Keratinocyte (primary cell): ENCODE data around the gene OAS3. TPM values are rescaled to one million over a fixed set of nuclear protein-coding genes. Genes with fewer than 3 reads are reported as not detected.
"Not testable (repeated sequence)": the region's sequence is repeated elsewhere in the genome, so short reads cannot be mapped to it uniquely, and the experiment has no call there.

Source experiments
- DNase-seq: peaks from one replicate; pipeline ENCODE4 v3.0.0-alpha.2; 2011; ENCODE audit warnings: low read depth, missing footprints, low spot score
- FAIRE-seq: peaks from 2 replicates; lab custom pipeline; 2011; peaks lifted over from hg19 to GRCh38; lab: Jason Lieb, UNC
- H2AFZ ChIP-seq: 2 replicates; pipeline ENCODE4 v1.6.0; 2012; ENCODE audit warnings: low read length, control low read depth, inconsistent platforms; ENCODE audit not compliant: control insufficient read depth
- H3K27ac ChIP-seq: 2 replicates; pipeline ENCODE4 v1.5.1; 2011; ENCODE audit warnings: low read length; ENCODE audit not compliant: control insufficient read depth, insufficient read depth
- H3K27me3 ChIP-seq: 3 replicates; pipeline ENCODE4 v1.6.0; 2011; ENCODE audit warnings: low read length; ENCODE audit not compliant: control insufficient read depth, insufficient read depth; ENCODE audit errors: extremely low read depth
- H3K36me3 ChIP-seq, 2 experiments: 2 replicates in 1 of 2; 3 replicates in 1 of 2; pipeline ENCODE4 v1.5.1; 2011; ENCODE audit warnings: low read length in 2 of 2, mild to moderate bottlenecking in 1 of 2; ENCODE audit not compliant: control insufficient read depth in 2 of 2, insufficient read depth in 2 of 2; ENCODE audit errors: extremely low read depth in 1 of 2
- H3K4me1 ChIP-seq: 3 replicates; pipeline ENCODE4 v1.5.1; 2011; ENCODE audit warnings: low read length; ENCODE audit not compliant: control insufficient read depth, insufficient read depth; ENCODE audit errors: extremely low read depth
- H3K4me2 ChIP-seq: 3 replicates; pipeline ENCODE4 v1.6.0; 2011; ENCODE audit warnings: low read depth, low read length; ENCODE audit not compliant: control insufficient read depth, insufficient read depth; ENCODE audit errors: extremely low read depth
- H3K4me3 ChIP-seq, 3 experiments: fragments of 200-600 bp in 1 of 3; sonication (generic) in 1 of 3; 2 replicates in 2 of 3; 3 replicates in 1 of 3; pipeline ENCODE4 v1.5.1; 2011 to 2016; ENCODE audit warnings: low read length in 3 of 3, mild to moderate bottlenecking in 3 of 3, control low read depth in 2 of 3, inconsistent platforms in 1 of 3, low read depth in 1 of 3, mixed read lengths in 1 of 3, mixed run types in 1 of 3, moderate library complexity in 1 of 3; ENCODE audit not compliant: control insufficient read depth in 2 of 3, insufficient read depth in 2 of 3; ENCODE audit errors: extremely low read depth in 1 of 3
- H3K79me2 ChIP-seq: 2 replicates; pipeline ENCODE4 v1.6.0; 2012; ENCODE audit warnings: low read length; ENCODE audit not compliant: control insufficient read depth, insufficient read depth
- H3K9ac ChIP-seq: 3 replicates; pipeline ENCODE4 v1.6.0; 2011; ENCODE audit warnings: low read length; ENCODE audit not compliant: control insufficient read depth, insufficient read depth; ENCODE audit errors: extremely low read depth
- H3K9me1 ChIP-seq: 3 replicates; pipeline ENCODE4 v1.6.0; 2011; ENCODE audit warnings: low read length; ENCODE audit not compliant: control insufficient read depth, insufficient read depth; ENCODE audit errors: extremely low read depth
- H3K9me3 ChIP-seq: 2 replicates; pipeline ENCODE4 v1.5.1; 2012; ENCODE audit warnings: low read depth, low read length; ENCODE audit not compliant: control insufficient read depth
- H4K20me1 ChIP-seq: 3 replicates; pipeline ENCODE4 v1.6.0; 2011; ENCODE audit warnings: low read length; ENCODE audit not compliant: control insufficient read depth, insufficient read depth; ENCODE audit errors: extremely low read depth
- CTCF ChIP-seq, 3 experiments: IDR thresholded peaks in 1 of 3; conservative IDR thresholded peaks in 1 of 3; optimal IDR thresholded peaks in 1 of 3; 2 replicates in 2 of 3; 3 replicates in 1 of 3; pipeline versions ENCODE3 to v1.5.1; 2011; ENCODE audit warnings: low read length in 3 of 3, mild to moderate bottlenecking in 3 of 3, moderate library complexity in 2 of 3, control low read depth in 1 of 3, inconsistent platforms in 1 of 3; ENCODE audit not compliant: insufficient read depth in 2 of 3; ENCODE audit errors: extremely low read depth in 1 of 3
- EZH2 ChIP-seq: IDR thresholded peaks from one replicate; pipeline ENCODE4 v1.6.1; 2012; ENCODE audit warnings: inconsistent platforms, mild to moderate bottlenecking, low read length, moderate library complexity
- dilution Hi-C: fragments of 300-500 bp; cut with MboI; formaldehyde crosslinking; loops from one replicate; pipeline ENCODE4 v1.7.0; 2020; ENCODE audit warnings: low sequenced_read_pairs; ENCODE audit not compliant: extremely low pct_ligation_motif_present
- polyA plus RNA-seq, 5 experiments: library from polyadenylated mRNA; depleted of rRNA in 3 of 5; stranded (reverse) in 3 of 5; stranded (forward) in 1 of 5; unstranded in 1 of 5; fragments of >200 nt; gene quantifications; 1 replicate in 1 of 5; 2 replicates in 3 of 5; 3 replicates in 1 of 5; pipeline versions ENCODE4 v1.2.1 to v1.2.3, GENCODE V29; 2011 to 2012; ENCODE audit warnings: missing spikeins in 2 of 5, low read depth in 1 of 5, low replicate concordance in 1 of 5

Gene OAS3
- polyA plus RNA-seq, 1 donor (not counting 4 experiments of a cell fraction or from before 2014, with no cell fraction given), result 59.2 TPM

- no peaks in the 10 kb centered on the region for H3K4me1 ChIP-seq
Measured at GRCh38 chr12:112913038-112913688, 25.1 kb upstream of the OAS3 start.

GRCh38 chr12:112913888-112914287 lies 24.4 kb upstream of the OAS3 start:
- H2AFZ ChIP-seq, H3K4me3 ChIP-seq, H3K4me2 ChIP-seq, H3K9me1 ChIP-seq, H3K79me2 ChIP-seq, H4K20me1 ChIP-seq, H3K4me1 ChIP-seq, DNase-seq, H3K27ac ChIP-seq, H3K9me3 ChIP-seq, H3K9ac ChIP-seq, H3K36me3 ChIP-seq, dilution Hi-C loops, H3K27me3 ChIP-seq, FAIRE-seq: not testable (repeated sequence)

More at GRCh38 chr12:112913038-112913688, 25.1 kb upstream of the OAS3 start:
- dilution Hi-C loops, result no loop called here
- peaks cover 1% of the 10 kb centered on the region for H3K79me2 ChIP-seq
- TF ChIP-seq CTCF (optimal IDR thresholded peaks at IDR 0.05 in 1 of 3, IDR thresholded peaks at IDR 0.05 in 1 of 3, conservative IDR thresholded peaks at IDR 0.05 in 1 of 3; ENCODE audit: extremely low read depth in 1 of 3, insufficient read depth in 2 of 3, low read length in 3 of 3) (no peak), EZH2 (no peak)
- H2AFZ ChIP-seq, result no peak overlapping the region
- no peak overlapping the region for H3K27ac ChIP-seq
- no peaks in the 10 kb centered on the region for H3K9me1 ChIP-seq
- H3K36me3 ChIP-seq, result peaks cover 0 to 7% of the 10 kb centered on the region in 2 experiments
- H3K27me3 ChIP-seq, result no peaks in the 10 kb centered on the region
- H3K9me3 ChIP-seq, result no peaks in the 10 kb centered on the region
- no peaks in the 10 kb centered on the region for H4K20me1 ChIP-seq
- no peak for DNase-seq
- H3K4me3 ChIP-seq, result no peak overlapping the region
- FAIRE-seq, result no peak
- no peak overlapping the region for H3K4me2 ChIP-seq
- H3K9ac ChIP-seq, result no peak overlapping the region

- H3K27ac ChIP-seq, result no peak overlapping the region
Measured at GRCh38 chr12:112916270-112916669, 22.0 kb upstream of the OAS3 start.

More at GRCh38 chr12:112916270-112916669, 22.0 kb upstream of the OAS3 start:
- H3K27me3 ChIP-seq, result no peaks in the 10 kb centered on the region
- no peaks in the 10 kb centered on the region for H3K79me2 ChIP-seq
- H3K9me1 ChIP-seq, result no peaks in the 10 kb centered on the region
- no peak overlapping the region for H3K4me3 ChIP-seq
- dilution Hi-C loops, result no loop called here
- no peak overlapping the region for H3K4me2 ChIP-seq
- H3K9me3 ChIP-seq, result no peaks in the 10 kb centered on the region
- no peak overlapping the region for H2AFZ ChIP-seq
- H3K36me3 ChIP-seq, result peaks cover 0 to 13% of the 10 kb centered on the region in 2 experiments
- FAIRE-seq (no peak), DNase-seq (no peak)
- no peaks in the 10 kb centered on the region for H3K4me1 ChIP-seq
- no peak overlapping the region for H3K9ac ChIP-seq
- TF ChIP-seq EZH2, result no peak
- TF ChIP-seq CTCF (optimal IDR thresholded peaks at IDR 0.05 in 1 of 3, IDR thresholded peaks at IDR 0.05 in 1 of 3, conservative IDR thresholded peaks at IDR 0.05 in 1 of 3; ENCODE audit: extremely low read depth in 1 of 3, insufficient read depth in 2 of 3, low read length in 3 of 3), result no peak
- H4K20me1 ChIP-seq, result no peaks in the 10 kb centered on the region
